GM19099 (cell line): ENCODE measurements around the gene CCBE1.

Experiments
- POLR2A ChIP-seq: IDR thresholded peaks from 3 replicates; pipeline ENCODE4 v1.6.1; 2011; ENCODE audit warnings: low read depth; ENCODE audit not compliant: insufficient read length; ENCODE audit errors: extremely low read depth

Gene CCBE1

DNA sequence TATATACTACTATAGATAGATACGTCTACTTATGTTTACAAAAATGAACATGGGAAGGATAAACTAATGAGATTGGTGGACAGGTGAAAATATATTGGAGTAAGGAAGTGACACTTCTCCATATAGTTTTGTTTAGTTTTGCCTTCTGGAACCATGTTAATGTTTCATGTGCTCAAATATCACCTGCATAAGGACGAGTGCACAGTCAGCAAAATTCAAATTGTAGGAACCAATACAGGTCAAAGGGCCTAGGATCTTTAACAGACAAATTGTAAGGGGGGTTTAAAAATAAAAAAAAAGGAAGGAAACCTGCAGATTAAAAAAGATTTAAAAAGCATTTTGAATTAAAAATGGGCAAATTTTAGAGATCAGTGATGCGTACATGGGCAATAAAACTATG, 104.6 kb downstream of the CCBE1 start:
- no peak for TF ChIP-seq POLR2A

DNA sequence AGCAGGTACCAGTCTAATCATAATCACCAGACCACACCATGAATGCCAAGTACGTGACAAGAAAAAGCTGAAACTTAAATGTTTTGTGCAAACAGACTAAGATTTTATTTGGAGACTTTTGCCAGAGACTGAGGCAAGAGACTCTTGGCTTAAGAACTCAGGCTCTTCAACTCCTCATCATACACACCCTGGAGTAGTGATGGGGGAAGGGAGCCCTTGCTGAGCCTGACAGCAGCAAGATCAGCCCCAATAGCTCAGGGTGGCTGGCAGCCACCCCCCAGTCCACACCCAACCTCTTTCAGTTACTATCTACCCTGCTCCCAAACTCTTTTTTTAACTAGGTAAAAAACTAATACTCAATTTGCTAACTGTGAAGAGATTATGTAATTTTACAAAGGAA, 114.8 kb downstream of the CCBE1 start:
- TF ChIP-seq POLR2A = no peak

DNA sequence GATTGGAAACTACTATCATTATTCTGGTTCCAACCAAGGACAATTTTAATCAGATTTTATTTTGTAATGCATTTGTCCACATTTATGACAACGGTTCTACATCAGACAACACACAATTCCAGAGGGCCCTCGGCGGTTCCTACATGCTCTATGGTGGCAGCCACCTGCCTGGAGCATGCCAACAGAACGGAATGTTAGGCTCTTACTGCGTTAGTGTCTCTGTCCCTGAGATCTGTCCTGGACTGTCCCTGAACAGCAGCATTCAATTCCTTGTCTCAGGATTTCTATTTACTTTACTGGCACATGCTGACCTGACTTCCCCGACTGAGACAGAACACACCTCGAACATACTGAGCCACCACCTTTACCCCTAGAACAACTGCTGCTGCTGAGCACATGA, 117.7 kb downstream of the CCBE1 start:
- no peak for TF ChIP-seq POLR2A

DNA sequence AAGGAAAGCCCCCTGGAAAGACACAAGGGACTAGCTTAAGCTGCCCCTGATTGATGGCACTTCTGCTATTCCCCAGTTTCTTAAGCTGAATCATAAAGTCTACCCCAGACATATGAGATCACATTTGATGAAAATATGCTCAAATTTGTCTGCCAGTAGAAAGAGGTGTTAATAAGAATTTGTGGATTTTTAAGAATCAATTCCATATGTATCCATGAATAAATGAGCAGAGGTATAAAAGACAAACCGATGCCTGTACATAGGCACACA, 119.9 kb downstream of the CCBE1 start:
- TF ChIP-seq POLR2A = no peak

DNA sequence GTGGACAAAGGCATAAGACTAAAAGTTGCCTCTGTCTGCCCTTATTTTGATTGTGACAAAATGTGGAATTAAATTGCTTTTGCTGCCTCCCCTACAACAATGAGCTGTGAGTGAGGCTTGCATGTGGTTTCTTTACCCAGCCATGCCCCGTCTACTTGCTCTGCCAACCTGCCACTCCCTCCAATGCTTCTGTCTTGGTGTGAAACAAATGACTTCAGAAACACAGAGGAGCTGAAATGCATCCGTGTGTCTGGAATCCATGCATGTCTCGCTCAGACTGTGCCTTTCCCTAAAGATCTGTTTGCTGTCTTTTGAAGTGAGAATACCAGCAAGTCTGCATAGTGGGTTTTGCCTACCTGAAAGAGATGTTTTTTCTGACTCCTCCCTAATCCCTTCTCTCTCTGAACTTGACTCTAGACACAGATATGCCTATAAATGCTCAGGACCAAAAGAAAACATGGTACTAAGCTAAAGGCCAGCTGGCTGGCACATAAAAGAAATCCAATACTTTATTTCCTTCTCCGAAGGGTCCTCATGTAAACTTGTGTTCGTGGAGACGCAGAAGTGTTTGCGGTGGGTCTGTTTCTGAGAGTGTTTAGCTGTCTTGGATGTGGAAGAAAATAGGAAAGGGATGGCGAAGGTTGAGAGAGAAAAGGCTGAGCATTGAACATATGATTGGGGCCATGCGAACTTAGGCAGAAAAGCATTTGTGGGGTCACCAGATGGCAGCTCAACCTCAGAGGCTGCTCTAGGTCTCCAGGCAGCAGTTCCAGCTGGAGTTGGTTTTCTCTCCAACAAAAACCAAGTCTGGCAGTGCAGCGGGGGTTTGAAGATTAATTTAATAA, 120.5 kb downstream of the CCBE1 start:
- no peak for TF ChIP-seq POLR2A

DNA sequence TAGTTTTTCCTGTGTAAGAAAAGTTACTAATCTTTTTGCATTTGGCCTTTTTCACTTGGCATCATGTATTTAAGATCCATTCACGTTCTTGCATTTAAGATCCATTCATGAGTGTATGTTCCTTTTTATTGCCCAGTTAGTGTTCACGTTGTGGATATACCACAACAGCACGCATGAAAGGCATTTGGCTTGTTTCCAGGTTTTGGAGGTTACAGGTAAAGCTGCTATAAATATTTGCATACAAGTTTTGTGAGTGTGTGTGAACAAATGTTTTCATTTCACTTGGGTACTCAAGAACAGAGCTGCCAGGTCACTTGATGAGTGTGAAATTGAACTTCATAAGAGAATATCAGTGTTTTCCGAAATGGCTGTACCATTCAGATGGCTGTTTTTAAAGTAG, 121.2 kb downstream of the CCBE1 start:
- TF ChIP-seq POLR2A = no peak

DNA sequence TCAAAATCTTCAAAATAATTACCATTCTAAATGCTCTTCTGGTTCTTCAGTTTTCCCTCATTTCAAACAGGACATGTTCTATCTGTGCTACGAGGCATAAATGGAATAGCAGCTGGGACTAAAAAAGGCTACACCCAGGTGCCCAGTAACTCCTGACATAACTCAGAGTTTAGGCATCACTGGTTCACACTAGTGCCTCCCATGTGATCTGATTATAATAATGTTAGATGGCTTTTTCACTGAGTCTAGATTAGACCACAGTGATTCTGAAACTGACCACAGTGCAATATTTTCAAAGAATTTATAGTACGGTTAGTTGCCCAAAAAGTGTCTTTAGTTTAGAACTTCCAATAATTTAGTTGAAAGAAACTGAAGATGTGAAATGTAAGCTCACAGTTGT, 123.3 kb downstream of the CCBE1 start:
- no peak for TF ChIP-seq POLR2A

DNA sequence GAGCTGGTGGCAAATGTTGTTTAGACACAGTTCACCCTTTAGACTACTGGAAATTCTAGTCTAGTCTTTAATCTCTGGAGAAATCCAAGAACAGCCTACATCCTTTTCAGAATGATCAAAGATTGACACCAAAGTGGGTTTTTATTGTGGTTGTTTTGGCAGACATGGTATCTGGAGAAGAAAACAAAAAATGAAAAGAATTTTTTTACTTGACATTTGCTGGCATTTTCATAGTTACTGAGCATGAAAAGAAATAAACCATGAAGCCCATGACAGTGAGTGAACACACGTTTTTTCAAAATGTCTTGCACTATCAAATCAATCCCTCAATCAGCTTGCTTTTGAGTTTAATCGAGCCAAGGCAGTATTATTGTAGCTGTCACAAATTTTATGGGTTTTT, 125.3 kb downstream of the CCBE1 start:
- TF ChIP-seq POLR2A = no peak

DNA sequence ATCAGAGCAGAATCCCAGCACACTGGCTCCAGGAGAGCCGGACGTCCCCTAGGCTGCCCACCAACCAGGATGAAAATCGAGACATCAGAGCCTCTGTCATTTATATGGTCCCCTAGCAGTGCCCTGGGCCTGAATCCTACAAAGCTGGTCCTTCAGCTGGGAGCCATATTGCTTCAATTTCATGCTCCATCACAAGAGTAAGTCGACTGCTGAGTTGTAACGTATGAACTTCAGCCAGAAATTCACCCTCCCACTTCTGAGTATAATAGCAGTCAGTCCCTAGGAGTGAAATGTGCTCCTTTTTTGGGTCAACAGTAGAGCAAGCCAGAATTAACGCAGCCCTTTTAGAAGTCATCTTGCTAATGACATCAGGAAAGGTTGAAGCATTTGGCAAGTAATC, 126.4 kb downstream of the CCBE1 start:
- no peak for TF ChIP-seq POLR2A

DNA sequence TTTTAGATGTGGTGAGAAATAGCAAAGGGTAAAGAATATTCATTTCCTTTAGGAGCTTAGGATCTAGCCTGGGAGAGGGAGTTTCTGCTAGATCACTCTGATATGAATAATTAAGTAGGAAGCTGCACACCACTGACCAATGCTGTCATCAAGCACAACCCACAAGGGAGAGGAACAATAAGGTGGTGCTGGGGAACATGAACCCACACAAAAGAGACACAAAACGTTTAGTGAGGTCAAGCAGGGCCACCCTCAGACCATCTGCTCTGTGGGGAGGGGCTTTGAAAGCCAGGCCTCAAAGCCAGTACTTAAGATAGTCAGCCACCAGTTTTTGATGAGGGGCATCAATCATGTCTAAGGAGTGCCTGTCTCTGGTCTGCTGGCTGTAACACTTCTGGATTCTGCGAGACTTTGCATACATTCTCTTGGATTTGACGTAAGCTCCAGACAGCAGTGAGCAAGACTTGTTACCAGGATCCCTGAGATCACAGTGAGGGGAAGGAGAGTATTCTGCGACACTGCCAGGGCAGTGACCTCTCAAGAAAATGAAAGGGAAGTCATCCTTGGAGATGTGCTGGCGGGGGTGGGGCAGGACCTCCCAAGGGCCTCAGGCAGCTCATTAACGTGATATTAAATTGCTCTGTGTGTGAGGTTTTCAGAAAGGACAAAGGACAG, 127.0 kb downstream of the CCBE1 start:
- no peak for TF ChIP-seq POLR2A

DNA sequence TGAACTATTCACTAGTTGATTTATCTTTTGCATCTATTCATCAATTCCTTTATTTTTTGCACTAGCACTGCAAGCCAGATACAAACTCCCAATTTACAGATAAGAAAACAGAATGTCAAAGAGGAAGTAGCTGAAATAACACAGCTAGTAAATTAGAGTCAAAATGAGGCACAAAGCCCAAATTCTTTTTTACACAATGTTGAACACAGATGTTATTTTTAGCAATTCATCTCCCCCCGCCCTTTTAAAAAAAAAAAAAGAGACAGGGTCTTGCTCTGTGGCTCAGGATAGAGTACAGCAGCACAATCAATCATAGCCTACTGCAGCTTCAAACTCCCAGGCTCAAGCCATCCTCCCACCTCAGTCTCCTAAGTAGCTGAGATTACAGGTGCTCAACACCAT, 127.8 kb downstream of the CCBE1 start:
- TF ChIP-seq POLR2A = no peak

DNA sequence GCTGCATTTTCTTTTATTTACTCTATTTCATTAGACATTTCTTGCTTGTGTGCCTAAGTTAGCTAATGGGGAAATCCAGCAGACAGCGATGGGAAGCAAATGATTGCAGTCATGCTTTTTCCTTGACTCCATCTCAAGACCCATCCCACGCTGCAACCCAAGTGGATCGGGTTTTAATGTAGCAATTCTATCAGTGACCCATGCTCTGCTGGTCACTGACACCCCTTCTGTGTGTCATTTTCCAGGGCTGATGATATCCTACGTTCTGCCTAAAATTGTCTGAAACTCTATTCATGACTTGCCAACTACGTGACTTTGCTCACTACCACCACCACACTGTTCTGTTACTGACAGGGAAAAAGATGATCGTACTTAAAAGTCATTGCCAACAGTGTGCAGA, 129.8 kb downstream of the CCBE1 start:
- no peak for TF ChIP-seq POLR2A

DNA sequence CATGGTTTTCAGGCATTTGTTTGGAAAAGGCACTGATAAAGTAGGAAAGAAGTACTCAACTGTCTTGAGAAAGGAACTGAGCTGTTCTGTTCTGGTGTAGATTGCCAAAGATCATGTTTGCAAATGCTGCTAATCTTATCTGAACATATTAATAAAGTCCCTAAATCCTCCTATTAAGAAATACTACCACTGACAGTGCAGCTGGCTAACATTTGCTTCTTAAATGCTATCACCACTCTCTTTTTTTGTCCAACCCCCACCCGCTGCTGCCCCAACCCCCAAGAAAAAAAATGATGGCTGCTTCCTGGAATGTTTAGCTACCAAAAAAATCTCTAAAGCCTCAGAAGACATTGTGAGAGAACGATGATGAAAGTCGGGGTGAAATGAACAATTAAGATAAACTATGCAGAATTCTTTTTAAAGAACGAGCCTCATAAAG, 130.7 kb downstream of the CCBE1 start:
- no peak for TF ChIP-seq POLR2A

DNA sequence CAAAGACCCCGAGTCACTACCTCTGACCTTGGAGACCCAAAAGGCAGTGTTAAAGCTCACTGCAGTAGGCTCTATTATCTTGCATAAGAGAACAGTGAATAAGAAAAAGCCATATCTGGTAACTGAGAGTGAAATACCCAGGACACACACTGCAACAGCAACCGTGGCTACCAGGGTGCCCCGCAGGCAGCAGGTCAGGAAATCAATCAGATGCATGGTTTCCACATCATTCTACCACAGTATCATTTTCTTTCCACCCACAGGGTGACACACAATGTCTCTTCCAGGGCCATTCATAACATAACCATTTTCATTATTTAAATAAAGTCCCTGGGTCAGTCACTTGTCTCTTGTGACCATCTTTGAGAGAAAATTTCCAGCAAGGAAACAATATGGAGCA, 131.3 kb downstream of the CCBE1 start:
- TF ChIP-seq POLR2A = no peak

DNA sequence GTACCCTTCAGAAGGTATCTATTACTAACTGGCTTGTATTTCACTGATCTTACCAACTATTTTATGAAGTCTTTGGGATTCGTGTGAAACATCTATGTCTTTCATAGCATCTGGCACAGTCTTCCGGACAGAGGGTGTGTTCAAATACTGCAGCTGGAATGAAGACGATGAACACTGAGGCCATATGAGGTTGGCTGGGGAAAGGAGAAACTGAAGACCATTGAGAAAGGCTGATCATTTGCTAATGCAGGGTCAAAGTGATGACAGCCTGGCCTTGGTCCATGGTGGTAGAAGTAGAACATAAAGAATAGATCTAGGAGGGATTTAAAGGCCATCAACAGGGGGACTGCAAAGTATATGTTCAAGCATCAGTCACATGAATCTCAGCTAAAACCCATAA, 132.7 kb downstream of the CCBE1 start:
- TF ChIP-seq POLR2A = no peak

DNA sequence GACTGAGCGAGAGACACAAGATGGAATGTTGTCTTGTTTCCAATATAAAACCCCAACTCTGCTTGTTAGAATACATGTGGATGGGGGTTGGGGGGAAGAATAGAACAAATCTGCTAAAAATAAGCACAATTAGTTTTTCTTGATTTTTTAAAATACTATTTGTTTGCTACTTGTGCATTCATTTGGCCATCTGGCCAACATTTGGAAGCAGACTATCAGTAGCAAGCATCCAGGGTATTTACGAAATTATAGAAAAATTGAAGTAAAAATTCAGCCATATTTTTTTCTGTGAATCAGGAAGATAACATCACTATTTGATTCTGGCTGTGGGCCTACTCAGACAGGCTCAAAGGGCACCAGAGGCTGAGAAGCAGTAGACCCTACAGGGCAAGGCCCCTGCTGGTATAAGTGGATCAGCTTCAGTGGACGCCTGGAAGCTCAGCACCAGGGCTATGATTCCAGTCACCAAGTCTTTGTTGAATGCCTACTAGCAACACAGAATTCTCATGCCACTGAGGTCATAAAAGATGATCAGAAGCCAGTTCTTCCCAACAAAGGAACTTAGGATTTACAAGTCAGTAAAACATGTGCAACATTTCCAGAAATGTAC, 133.9 kb downstream of the CCBE1 start:
- TF ChIP-seq POLR2A = no peak
